IMR-90 (cell line): Measurements from ENCODE around the gene PTBP2. TPM values are rescaled to one million over a fixed set of nuclear protein-coding genes. Genes with fewer than 3 reads are reported as not detected.
A peak's percentile ranks its signal among the peaks of the same experiment; 100 is the strongest.

Source experiments
- ATAC-seq: fragments of 200-7000 bp; cut with Tn5 transposase; 2 replicates; pipeline ENCODE4 v1.9.1; 2020; ENCODE audit warnings: low read depth, mild to moderate bottlenecking, moderate library complexity
- BruUV-seq: library from RNA; stranded (reverse); fragments of 400-500 nt; replicated peaks from 2 replicates; lab custom pipeline; 2021; lab: Mats Ljungman, UMichigan
- CTCF ChIA-PET: fragments of 300-600 bp; formaldehyde crosslinking; extraction: SDS; loops from one replicate; lab custom pipeline; 2021; ENCODE audit warnings: antibody characterized with exemption; lab: Yijun Ruan, JAX
- POLR2A ChIA-PET: fragments of 300-600 bp; sonication (Branson Sonifier 250); formaldehyde crosslinking; loops from one replicate; lab custom pipeline; 2022; ENCODE audit warnings: antibody characterized with exemption; ENCODE audit not compliant: unreplicated experiment; lab: Charles Lee
- DNase-seq: peaks from one replicate; pipeline ENCODE4 v3.0.0; 2013
- H2AFZ ChIP-seq: replicated peaks from 2 replicates; pipeline ENCODE3; 2013; ENCODE audit warnings: low read length, mild to moderate bottlenecking; ENCODE audit not compliant: poor library complexity
- H2AK5ac ChIP-seq: 2 replicates; pipeline ENCODE4 v1.6.1; 2013; ENCODE audit warnings: low read depth, low read length, inconsistent platforms
- H2AK9ac ChIP-seq: replicated peaks from 2 replicates; pipeline ENCODE3; 2013; ENCODE audit warnings: mild to moderate bottlenecking, low read depth, low read length, moderate library complexity; ENCODE audit not compliant: poor library complexity
- H2BK120ac ChIP-seq: 2 replicates; pipeline ENCODE4 v1.6.1; 2013; ENCODE audit warnings: low read depth, low read length, inconsistent platforms
- H2BK15ac ChIP-seq: 3 replicates; pipeline ENCODE4 v1.6.1; 2013; ENCODE audit warnings: low read depth, low read length, inconsistent platforms
- H2BK20ac ChIP-seq: 2 replicates; pipeline ENCODE4 v1.6.1; 2013; ENCODE audit warnings: low read depth, mild to moderate bottlenecking, inconsistent platforms, low read length, moderate library complexity
- H2BK5ac ChIP-seq: 2 replicates; pipeline ENCODE4 v1.6.1; 2013; ENCODE audit warnings: mild to moderate bottlenecking, low read depth, low read length, inconsistent platforms; ENCODE audit not compliant: poor library complexity, severe bottlenecking
- H3K14ac ChIP-seq: replicated peaks from 2 replicates; pipeline ENCODE4 v1.6.1; 2013; ENCODE audit warnings: low read depth, low read length, inconsistent platforms
- H3K18ac ChIP-seq: 2 replicates; pipeline ENCODE4 v1.6.1; 2013; ENCODE audit warnings: low read depth, low read length, control low read depth
- H3K23ac ChIP-seq: 2 replicates; pipeline ENCODE4 v1.6.1; 2013; ENCODE audit warnings: low read depth, low read length, inconsistent platforms
- H3K27ac ChIP-seq: 2 replicates; pipeline ENCODE4 v1.5.1; 2013; ENCODE audit warnings: mild to moderate bottlenecking, control low read depth, low read length; ENCODE audit not compliant: insufficient read depth
- H3K27me3 ChIP-seq: 2 replicates; pipeline ENCODE4 v1.6.1; 2013; ENCODE audit warnings: low read length; ENCODE audit not compliant: control insufficient read depth, insufficient read depth
- H3K36me3 ChIP-seq: 2 replicates; pipeline ENCODE4 v1.6.1; 2013; ENCODE audit warnings: low read length, mixed read lengths; ENCODE audit not compliant: control insufficient read depth, insufficient read depth
- H3K4ac ChIP-seq: 2 replicates; pipeline ENCODE4 v1.6.1; 2013; ENCODE audit warnings: low read depth, low read length, inconsistent platforms
- H3K4me1 ChIP-seq: 2 replicates; pipeline ENCODE4 v1.6.1; 2013; ENCODE audit warnings: low read length, mixed read lengths; ENCODE audit not compliant: control insufficient read depth, insufficient read depth
- H3K4me2 ChIP-seq: 2 replicates; pipeline ENCODE4 v1.6.1; 2013; ENCODE audit warnings: low read depth, mild to moderate bottlenecking, control low read depth, low read length, moderate library complexity
- H3K4me3 ChIP-seq: 2 replicates; pipeline ENCODE4 v1.5.1; 2013; ENCODE audit warnings: low read depth, mild to moderate bottlenecking, control low read depth, low read length, moderate library complexity; ENCODE audit not compliant: insufficient read depth
- H3K56ac ChIP-seq: 2 replicates; pipeline ENCODE4 v1.6.1; 2013; ENCODE audit warnings: low read length, inconsistent platforms; ENCODE audit not compliant: insufficient read depth; ENCODE audit errors: extremely low read depth
- H3K79me1 ChIP-seq, 2 experiments: 2 replicates each; pipeline ENCODE4 v1.6.1; 2013; ENCODE audit warnings: low read length in 2 of 2, inconsistent platforms in 1 of 2, low read depth in 1 of 2
- H3K9ac ChIP-seq: 2 replicates; pipeline ENCODE4 v1.6.1; 2013; ENCODE audit warnings: low read depth, low read length, control low read depth
- H3K9me1 ChIP-seq: 2 replicates; pipeline ENCODE4 v1.6.1; 2013; ENCODE audit warnings: low read length, inconsistent platforms; ENCODE audit not compliant: insufficient read depth
- H3K9me3 ChIP-seq: 2 replicates; pipeline ENCODE4 v1.6.1; 2013; ENCODE audit warnings: low read length; ENCODE audit not compliant: control insufficient read depth, insufficient read depth
- H4K20me1 ChIP-seq: 2 replicates; pipeline ENCODE4 v1.6.1; 2013; ENCODE audit warnings: low read length, inconsistent platforms; ENCODE audit not compliant: insufficient read depth
- H4K5ac ChIP-seq: 2 replicates; pipeline ENCODE4 v1.6.1; 2013; ENCODE audit warnings: mild to moderate bottlenecking, low read depth, low read length, control low read depth
- H4K8ac ChIP-seq, 2 experiments: 2 replicates each; pipeline ENCODE4 v1.6.1; 2013; ENCODE audit warnings: low read depth in 2 of 2, low read length in 2 of 2, control low read depth in 1 of 2, inconsistent platforms in 1 of 2
- H4K91ac ChIP-seq: 2 replicates; pipeline ENCODE4 v1.6.1; 2013; ENCODE audit warnings: low read depth, low read length, inconsistent platforms; ENCODE audit not compliant: insufficient read depth
- BHLHE40 ChIP-seq: fragments of 150-350 bp; IDR thresholded peaks from 2 replicates; pipeline ENCODE4 v1.6.1; 2016; ENCODE audit warnings: mild to moderate bottlenecking, low read depth, low read length
- FOS ChIP-seq: fragments of 150-350 bp; IDR thresholded peaks from 2 replicates; pipeline ENCODE4 v1.6.1; 2016; ENCODE audit warnings: low read depth, low read length
- RAD21 ChIP-seq: IDR thresholded peaks from 2 replicates; pipeline ENCODE4 v1.6.1; 2012; ENCODE audit warnings: low read length, improper control_type of control experiment
- RCOR1 ChIP-seq: IDR thresholded peaks from 2 replicates; pipeline ENCODE4 v1.6.1; 2012; ENCODE audit warnings: mild to moderate bottlenecking, low read length, improper control_type of control experiment; ENCODE audit not compliant: insufficient replicate concordance
- WGBS, 2 experiments: methylation state at CpG; one replicate each; pipeline versions ENCODE4 v1.1.5 to v1.1.7; 2013; ENCODE audit warnings: missing lambda C conversion rate in 2 of 2; ENCODE audit not compliant: insufficient read length in 1 of 2; ENCODE audit errors: extremely low coverage in 2 of 2; 5-methylcytosine and 5-hydroxymethylcytosine counted together
- dilution Hi-C: fragments of 300-500 bp; cut with HindIII; formaldehyde crosslinking; loops from one replicate; pipeline ENCODE4 v1.14.3; 2018; ENCODE audit warnings: low sequenced_read_pairs; ENCODE audit not compliant: unreplicated experiment
- in situ Hi-C: fragments of 300-500 bp; cut with MboI; formaldehyde crosslinking; loops from 3 replicates; pipeline ENCODE4 v1.14.3; 2019; ENCODE audit warnings: low sequenced_read_pairs, inconsistent platforms, mixed read lengths
- intact Hi-C: fragments of 100-400 bp; cut with micrococcal nuclease; formaldehyde crosslinking; loops from 2 replicates; pipeline ENCODE4 v1.10.0; 2022
- polyA plus RNA-seq, 3 experiments: library from polyadenylated mRNA; depleted of rRNA; stranded (reverse); fragments of >200 nt; gene quantifications; 2 replicates each; pipeline ENCODE4 v1.2.3, GENCODE V29; 2012; ENCODE audit warnings: low replicate concordance in 1 of 3
- total RNA-seq: library from RNA; depleted of rRNA; stranded (reverse); fragments of >200 nt; gene quantifications from 2 replicates; pipeline ENCODE4 v1.2.3, GENCODE V29; 2012
- TF ChIP-seq, protein P1 (sequence below): fragments of 150-350 bp; IDR thresholded peaks from 2 replicates; pipeline ENCODE4 v1.6.1; 2016; ENCODE audit warnings: low read depth, mild to moderate bottlenecking, low read length, moderate library complexity, borderline replicate concordance
- TF ChIP-seq, protein P2 (sequence below): fragments of 150-350 bp; IDR thresholded peaks from 2 replicates; pipeline ENCODE4 v1.6.1; 2017; ENCODE audit warnings: mild to moderate bottlenecking, antibody characterized with exemption, low read length, low read depth

PTBP2 gene
- total and polyA plus RNA-seq, 2 of the 4 experiments (the other 2 are of a cell fraction), result 9.7 to 37.8 TPM

DNA sequence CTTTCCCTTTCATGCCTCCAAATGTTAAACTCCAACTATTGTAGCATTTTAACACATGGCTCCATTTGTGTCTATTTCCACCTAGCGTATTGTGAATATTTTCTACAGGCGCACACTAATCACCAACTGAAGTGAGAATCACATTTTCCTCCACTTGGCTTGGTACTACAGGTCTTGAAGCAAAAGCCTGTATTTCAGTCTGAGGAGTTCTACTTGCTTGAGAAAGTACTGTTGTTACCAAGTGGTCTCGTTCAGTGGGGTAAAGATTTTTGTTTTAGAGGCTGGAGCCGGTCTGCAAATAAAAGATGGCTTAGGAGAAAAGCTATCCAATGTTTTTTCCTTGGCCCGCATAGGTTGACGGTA is 550 bp upstream of the PTBP2 start:
- dilution Hi-C loops (no loop called here), in situ Hi-C loops (no loop called here), intact Hi-C loops (loop anchor here (1.0 to 10.0 kb wide), 6 partner anchors 156 to 1331 kb away; no protein-coding TSS in a partner anchor)
- DNase-seq, result no peak
- 8% methylated on average over 2 of the region's 6 CpGs; no CpG with 5 or more reads in 1 of the 2 experiments for WGBS, 2 experiments
- H2AFZ ChIP-seq, result peak overlapping the region; percentile 97
- H2AK9ac ChIP-seq, result peak overlapping the region; percentile 78
- TF ChIP-seq FOS (no peak), BHLHE40 (no peak), RAD21 (no peak), RCOR1 (no peak)
- TF ChIP-seq, protein P1, sequence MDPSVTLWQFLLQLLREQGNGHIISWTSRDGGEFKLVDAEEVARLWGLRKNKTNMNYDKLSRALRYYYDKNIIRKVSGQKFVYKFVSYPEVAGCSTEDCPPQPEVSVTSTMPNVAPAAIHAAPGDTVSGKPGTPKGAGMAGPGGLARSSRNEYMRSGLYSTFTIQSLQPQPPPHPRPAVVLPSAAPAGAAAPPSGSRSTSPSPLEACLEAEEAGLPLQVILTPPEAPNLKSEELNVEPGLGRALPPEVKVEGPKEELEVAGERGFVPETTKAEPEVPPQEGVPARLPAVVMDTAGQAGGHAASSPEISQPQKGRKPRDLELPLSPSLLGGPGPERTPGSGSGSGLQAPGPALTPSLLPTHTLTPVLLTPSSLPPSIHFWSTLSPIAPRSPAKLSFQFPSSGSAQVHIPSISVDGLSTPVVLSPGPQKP, result no peak
- TF ChIP-seq, protein P2, sequence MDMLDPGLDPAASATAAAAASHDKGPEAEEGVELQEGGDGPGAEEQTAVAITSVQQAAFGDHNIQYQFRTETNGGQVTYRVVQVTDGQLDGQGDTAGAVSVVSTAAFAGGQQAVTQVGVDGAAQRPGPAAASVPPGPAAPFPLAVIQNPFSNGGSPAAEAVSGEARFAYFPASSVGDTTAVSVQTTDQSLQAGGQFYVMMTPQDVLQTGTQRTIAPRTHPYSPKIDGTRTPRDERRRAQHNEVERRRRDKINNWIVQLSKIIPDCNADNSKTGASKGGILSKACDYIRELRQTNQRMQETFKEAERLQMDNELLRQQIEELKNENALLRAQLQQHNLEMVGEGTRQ, result no peak
- H3K18ac ChIP-seq, result peak overlapping the region; percentile 12; the same call in 1 of the 2 replicates
- H3K36me3 ChIP-seq, result peaks cover 6% of the 10 kb centered on the region
- CTCF ChIA-PET, result interaction anchor here (1.0 kb wide), 1 partner anchor 484 kb away, joined by 3 read pairs; no protein-coding TSS in a partner anchor
- H3K9me3 ChIP-seq, result no peaks in the 10 kb centered on the region
- H2BK20ac ChIP-seq, result peak overlapping the region; percentile 15; the same call in 1 of the 2 replicates
- peak overlapping the region; percentile 39; the same call in 1 of the 2 replicates for H3K56ac ChIP-seq
- H3K23ac ChIP-seq, result peak overlapping the region; percentile 68
- no peak overlapping the region for H2AK5ac ChIP-seq
- peak overlapping the region; percentile 79 for H3K14ac ChIP-seq
- peak overlapping the region; percentile 75; the same call in 1 of the 2 replicates for H4K91ac ChIP-seq
- H3K79me1 ChIP-seq, result peaks cover 4 to 18% of the 10 kb centered on the region in 2 experiments; a peak in 2 of 4 replicates
- H4K20me1 ChIP-seq, result peaks cover 10% of the 10 kb centered on the region; the same call in 1 of the 2 replicates
- peak overlapping the region; percentile 57 for H3K9ac ChIP-seq
- H3K4me3 ChIP-seq, result peak overlapping the region; percentile 96
- no peaks in the 10 kb centered on the region for H3K27me3 ChIP-seq
- H3K4me2 ChIP-seq, result peak overlapping the region; percentile 84
- peak overlapping the region; percentile 71 for H2BK120ac ChIP-seq
- peak overlapping the region; percentile 67 to 69 for H4K8ac ChIP-seq
- POLR2A ChIA-PET, result no interaction called here
- peak overlapping the region; percentile 70 for H3K4ac ChIP-seq
- ATAC-seq, result no peak
- H2BK15ac ChIP-seq, result no peak overlapping the region; the same call in 2 of the 3 replicates
- no peak overlapping the region for H4K5ac ChIP-seq
- no peaks in the 10 kb centered on the region; the same call in 1 of the 2 replicates for H3K4me1 ChIP-seq
- no TSS peak for BruUV-seq
- H3K9me1 ChIP-seq, result no peaks in the 10 kb centered on the region
- peak overlapping the region; percentile 51 for H3K27ac ChIP-seq
- peak overlapping the region; percentile 19 for H2BK5ac ChIP-seq
